ENCODE results near the gene BAIAP3.
"Not testable (repeated sequence)": the region's sequence is repeated elsewhere in the genome, so short reads cannot be mapped to it uniquely, and the experiment has no call there.

The BAIAP3 gene, protein sequence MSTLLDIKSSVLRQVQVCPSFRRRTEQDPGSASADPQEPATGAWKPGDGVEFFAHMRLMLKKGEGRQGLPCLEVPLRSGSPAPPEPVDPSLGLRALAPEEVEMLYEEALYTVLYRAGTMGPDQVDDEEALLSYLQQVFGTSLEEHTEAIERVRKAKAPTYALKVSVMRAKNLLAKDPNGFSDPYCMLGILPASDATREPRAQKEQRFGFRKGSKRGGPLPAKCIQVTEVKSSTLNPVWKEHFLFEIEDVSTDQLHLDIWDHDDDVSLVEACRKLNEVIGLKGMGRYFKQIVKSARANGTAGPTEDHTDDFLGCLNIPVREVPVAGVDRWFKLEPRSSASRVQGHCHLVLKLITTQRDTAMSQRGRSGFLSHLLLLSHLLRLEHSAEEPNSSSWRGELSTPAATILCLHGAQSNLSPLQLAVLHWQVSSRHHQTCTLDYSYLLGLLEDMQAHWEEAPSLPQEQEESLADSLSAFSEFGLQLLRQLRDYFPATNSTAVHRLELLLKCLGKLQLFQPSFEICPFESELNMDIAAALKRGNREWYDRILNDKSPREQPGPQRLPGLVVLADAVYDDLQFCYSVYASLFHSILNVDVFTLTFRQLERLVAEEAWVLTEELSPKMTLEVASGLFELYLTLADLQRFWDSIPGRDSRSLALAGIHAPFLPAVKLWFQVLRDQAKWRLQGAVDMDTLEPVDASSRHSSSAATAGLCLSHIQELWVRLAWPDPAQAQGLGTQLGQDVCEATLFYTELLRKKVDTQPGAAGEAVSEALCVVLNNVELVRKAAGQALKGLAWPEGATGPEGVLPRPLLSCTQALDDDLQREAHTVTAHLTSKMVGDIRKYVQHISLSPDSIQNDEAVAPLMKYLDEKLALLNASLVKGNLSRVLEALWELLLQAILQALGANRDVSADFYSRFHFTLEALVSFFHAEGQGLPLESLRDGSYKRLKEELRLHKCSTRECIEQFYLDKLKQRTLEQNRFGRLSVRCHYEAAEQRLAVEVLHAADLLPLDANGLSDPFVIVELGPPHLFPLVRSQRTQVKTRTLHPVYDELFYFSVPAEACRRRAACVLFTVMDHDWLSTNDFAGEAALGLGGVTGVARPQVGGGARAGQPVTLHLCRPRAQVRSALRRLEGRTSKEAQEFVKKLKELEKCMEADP

DNA sequence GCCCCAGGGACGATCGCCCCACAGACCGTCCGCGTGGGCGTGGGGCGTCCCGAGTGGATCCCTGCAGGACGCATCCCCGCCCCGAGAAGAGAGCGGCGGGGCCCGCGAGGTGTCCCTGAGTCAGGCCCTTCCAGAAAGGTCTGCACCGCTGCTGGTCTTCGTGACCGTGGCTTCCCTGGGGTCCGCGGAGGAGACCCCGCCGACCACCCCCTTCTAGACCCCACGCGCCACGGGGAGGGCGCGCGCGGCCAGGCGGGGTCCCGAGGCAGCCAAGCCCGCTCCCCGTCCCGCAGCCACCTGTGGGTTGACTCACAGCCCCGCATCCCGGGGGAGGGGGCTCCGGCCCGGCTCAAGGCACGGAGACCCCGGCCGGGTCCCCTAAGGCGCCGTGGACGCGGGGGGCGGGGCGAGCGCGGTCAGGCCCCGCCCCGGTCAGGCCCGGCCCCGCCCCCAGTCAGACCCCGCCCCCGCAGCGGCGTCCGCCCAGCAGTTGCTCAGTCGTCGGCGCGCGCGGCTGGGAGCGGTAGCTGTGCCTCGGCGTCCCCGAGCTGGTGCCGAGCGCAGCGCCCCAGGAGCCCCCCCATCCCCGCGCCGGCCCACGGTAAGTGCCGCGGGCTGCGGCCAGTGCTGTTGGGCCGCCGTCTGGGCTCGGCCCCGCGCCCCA is at the start of gene BAIAP3:
Gene BAIAP3, plus strand, starts transcription at position 497 of the 664 bp plus-strand sequence. CDS start 4,905 bp downstream, outside the sequence.
- DNase-seq (ENCODE audit: low read depth, low spot score) = no peak

- no peak for DNase-seq (ENCODE audit: low read depth, low spot score)
Measured at GRCh38 chr16:1283996-1284616, 49.3 kb upstream of the BAIAP3 start.

DNA sequence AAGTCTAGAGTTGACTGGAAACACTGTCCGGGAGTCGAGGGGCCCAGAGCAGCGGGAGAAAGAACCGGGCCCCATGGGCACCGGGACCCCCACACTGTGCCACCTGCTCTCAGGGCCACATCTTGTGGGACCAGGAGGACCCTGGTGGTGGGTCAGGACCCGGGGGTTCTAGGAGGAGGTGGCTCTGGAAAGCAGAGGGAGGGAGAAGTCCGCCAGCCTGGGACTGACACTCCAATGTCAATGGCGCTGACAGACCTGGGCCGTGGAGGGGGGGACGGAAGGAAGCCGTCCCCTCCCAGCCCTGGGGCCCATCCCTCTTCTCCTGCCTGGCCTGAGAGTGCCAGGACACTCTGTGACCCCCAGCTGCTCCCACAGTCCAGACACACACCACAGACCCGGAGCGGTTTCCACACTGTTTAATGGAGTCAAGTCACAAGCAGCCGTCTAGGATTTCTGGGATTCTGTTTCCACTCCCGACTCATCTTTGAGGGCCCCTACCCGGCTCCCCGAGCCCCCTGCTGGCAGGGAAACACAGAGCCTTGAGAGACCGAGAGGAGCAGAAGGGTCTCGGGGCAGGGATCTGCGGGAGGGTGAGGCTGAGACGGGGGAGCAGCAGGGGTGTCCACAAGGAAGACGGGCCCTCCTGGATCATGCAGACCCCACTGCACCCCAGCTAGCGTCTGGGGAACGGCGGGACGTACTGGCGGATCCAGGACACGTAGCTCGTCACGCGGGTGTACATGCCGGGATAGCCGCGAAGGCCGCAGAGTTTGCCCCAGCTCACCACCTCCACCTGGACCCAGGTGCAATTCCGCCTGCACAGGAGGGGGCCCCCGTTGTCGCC is 47.6 kb upstream of the BAIAP3 start:
- no peak for DNase-seq (ENCODE audit: low read depth, low spot score)

GRCh38 chr16:1286513-1287094 is 46.8 kb upstream of the BAIAP3 start:
- DNase-seq (ENCODE audit: low read depth, low spot score) = no peak

- DNase-seq (ENCODE audit: low read depth, low spot score) = no peak
Measured at GRCh38 chr16:1287982-1288670, 45.3 kb upstream of the BAIAP3 start.

GRCh38 chr16:1288813-1289476 is 44.5 kb upstream of the BAIAP3 start:
- DNase-seq (ENCODE audit: low read depth, low spot score) = no peak

DNA sequence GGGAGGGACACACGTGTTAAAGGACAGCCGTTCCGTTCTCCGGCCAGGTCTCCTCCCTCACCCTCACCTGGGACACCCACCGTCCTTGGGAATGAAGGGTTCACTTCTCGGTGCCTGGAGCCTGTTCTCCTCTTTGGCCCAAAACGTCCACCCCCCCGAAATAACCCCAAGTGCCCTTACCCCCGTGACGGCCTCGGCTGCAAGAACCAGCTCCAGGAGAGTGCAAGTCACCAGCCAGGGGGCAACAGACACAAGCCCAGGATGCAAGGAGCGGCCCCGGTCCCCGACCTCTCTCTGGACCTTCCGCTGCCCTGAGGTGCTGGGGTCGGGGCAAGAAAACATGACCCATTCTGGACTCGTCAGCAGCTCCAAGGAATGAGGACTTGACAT is 44.0 kb upstream of the BAIAP3 start:
- DNase-seq (ENCODE audit: low read depth, low spot score) = no peak

- no peak for DNase-seq (ENCODE audit: low read depth, low spot score)
Measured at GRCh38 chr16:1290063-1290501, 43.4 kb upstream of the BAIAP3 start.

- no peak for DNase-seq (ENCODE audit: low read depth, low spot score)
Measured at GRCh38 chr16:1290860-1291575, 42.4 kb upstream of the BAIAP3 start.

- DNase-seq (ENCODE audit: low read depth, low spot score) = no peak
Measured at GRCh38 chr16:1291576-1291974, 41.9 kb upstream of the BAIAP3 start.

GRCh38 chr16:1292208-1292607 is 41.2 kb upstream of the BAIAP3 start:
- not testable (repeated sequence) for DNase-seq (ENCODE audit: low read depth, low spot score)

- not testable (repeated sequence) for DNase-seq (ENCODE audit: low read depth, low spot score)
Measured at GRCh38 chr16:1292808-1293207, 40.6 kb upstream of the BAIAP3 start.

DNA sequence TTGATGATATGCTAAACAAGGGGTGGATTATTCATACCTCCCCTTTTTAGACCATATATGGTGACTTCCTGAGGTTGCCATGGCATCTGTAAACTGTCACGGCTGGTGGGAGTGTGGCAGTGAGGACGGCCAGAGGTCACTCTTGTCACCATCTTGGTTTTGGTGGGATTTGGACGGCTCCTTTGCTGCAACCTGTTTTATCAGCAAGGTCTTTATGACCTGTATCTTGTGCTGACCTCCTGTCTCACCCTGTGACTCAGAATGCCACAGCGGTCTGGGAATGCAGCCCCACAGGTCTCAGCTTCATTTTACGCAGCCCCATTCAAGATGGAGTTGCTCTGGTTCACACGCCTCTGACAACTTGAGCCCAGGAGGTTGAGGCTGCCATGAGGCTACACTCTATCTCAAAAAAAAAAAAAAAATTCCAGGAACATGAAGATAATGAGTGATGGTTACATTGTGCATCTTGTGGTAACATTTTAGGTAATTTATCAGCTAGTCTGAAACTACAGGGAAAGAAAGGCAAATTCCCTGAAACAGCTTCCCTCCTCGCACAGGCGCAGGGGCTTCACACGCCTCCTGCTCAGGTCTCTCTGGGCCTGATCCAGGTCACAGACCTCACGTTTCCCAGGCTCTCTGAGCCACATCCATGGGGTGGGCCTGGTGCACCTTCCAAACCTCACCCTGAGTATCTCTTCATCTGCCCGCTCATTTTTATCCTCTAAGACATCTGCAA is 39.4 kb upstream of the BAIAP3 start:
- no peak for DNase-seq (ENCODE audit: low read depth, low spot score)

DNA sequence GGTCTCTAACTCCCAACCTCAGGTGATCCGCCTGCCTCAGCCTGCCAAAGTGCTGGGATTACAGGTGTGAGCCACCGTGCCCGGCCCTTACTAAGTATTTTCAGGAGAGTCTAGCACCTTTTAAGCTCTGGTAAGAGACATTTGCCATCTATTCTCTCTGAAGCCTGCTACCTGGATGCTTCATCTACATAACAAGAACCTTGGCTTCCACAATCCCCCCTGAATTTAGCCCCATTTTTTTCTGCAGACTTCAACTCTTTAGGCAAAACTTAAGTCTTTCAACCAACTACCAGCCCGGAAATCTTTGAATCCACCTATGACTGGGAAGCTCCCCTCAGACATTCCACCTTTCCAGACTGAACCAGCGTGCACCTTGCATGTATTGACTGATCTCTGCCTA is 38.0 kb upstream of the BAIAP3 start:
- DNase-seq (ENCODE audit: low read depth, low spot score) = no peak

GRCh38 chr16:1296688-1297017 is 36.8 kb upstream of the BAIAP3 start:
- DNase-seq (ENCODE audit: low read depth, low spot score) = not testable (repeated sequence)

- no peak for DNase-seq (ENCODE audit: low read depth, low spot score)
Measured at GRCh38 chr16:1297018-1297696, 36.3 kb upstream of the BAIAP3 start.

DNA sequence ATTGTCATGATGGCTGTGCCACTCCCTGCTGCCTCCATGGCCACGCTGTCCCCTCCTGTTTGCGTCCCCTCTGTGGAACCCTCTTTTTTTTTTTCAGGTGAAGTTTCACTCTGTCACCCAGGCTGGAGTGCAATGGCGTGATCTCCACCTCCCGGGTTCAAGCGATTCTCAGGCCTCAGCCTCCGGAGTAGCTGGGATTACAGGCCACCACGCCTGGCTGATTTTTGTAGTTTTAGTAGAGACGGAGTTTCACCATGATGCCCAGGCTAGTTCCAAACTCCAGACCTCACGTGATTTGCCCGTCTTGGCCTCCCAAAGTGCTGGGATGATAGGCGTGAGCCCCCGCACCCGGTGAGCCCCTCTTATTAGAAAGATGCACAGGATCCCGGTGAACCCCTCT is 35.0 kb upstream of the BAIAP3 start:
- no peak for DNase-seq (ENCODE audit: low read depth, low spot score)
